Stomach (tissue), 9 donors: Measurements from ENCODE around the gene GPLD1. TPM values are rescaled to one million over a fixed set of nuclear protein-coding genes. Genes with fewer than 3 reads are reported as not detected.

Source experiments
- DNase-seq, 2 donors: peaks; one replicate each; pipeline versions ENCODE4 v3.0.0 to v3.0.0-alpha.2; 2013 to 2019
- H3K27ac ChIP-seq, 5 donors: fragments of 200-600 bp in 4 of 5; sonication (generic) in 4 of 5; one replicate each; pipeline ENCODE4 v1.5.1; 2013 to 2019; ENCODE audit warnings: mild to moderate bottlenecking in 1 of 5, moderate library complexity in 1 of 5
- H3K27me3 ChIP-seq, 3 donors: fragments of 200-600 bp; sonication (generic); one replicate each; pipeline ENCODE4 v1.5.1; 2017 to 2019; ENCODE audit warnings: mixed run types in 1 of 3
- H3K36me3 ChIP-seq, 4 donors: fragments of 200-600 bp; sonication (generic); 1 replicate in 3 of 4; 2 replicates in 1 of 4; pipeline ENCODE4 v1.5.1; 2016 to 2019
- H3K4me1 ChIP-seq, 4 donors: fragments of 200-600 bp; sonication (generic); one replicate each; pipeline ENCODE4 v1.5.1; 2016 to 2019
- H3K4me3 ChIP-seq, 4 donors: fragments of 200-600 bp; sonication (generic) in 3 of 4; one replicate each; pipeline ENCODE4 v1.5.1; 2016 to 2019; ENCODE audit warnings: mild to moderate bottlenecking in 1 of 4
- H3K9me3 ChIP-seq, 4 donors: fragments of 200-600 bp; sonication (generic); one replicate each; pipeline ENCODE4 v1.5.1; 2016 to 2019
- CTCF ChIP-seq, 7 experiments: fragments of 450-650 bp in 4 of 7; fragments of 200-600 bp in 3 of 7; sonication (generic) in 3 of 7; IDR thresholded peaks; one replicate each; pipeline ENCODE4 v1.5.1; 2016 to 2019; ENCODE audit warnings: antibody characterized with exemption in 7 of 7, control low read depth in 2 of 7, mild to moderate bottlenecking in 1 of 7
- EP300 ChIP-seq: sonication (generic); formaldehyde crosslinking; IDR thresholded peaks from one replicate; pipeline ENCODE4 v1.6.1; 2017; ENCODE audit warnings: antibody characterized with exemption
- POLR2A ChIP-seq, 4 donors: fragments of 450-650 bp; IDR thresholded peaks; one replicate each; pipeline ENCODE4 v1.6.1; 2016; ENCODE audit warnings: antibody characterized with exemption in 4 of 4, control low read depth in 2 of 4, mild to moderate bottlenecking in 1 of 4, moderate library complexity in 1 of 4
- POLR2AphosphoS5 ChIP-seq, 3 donors: sonication (generic); formaldehyde crosslinking; IDR thresholded peaks; one replicate each; pipeline ENCODE4 v1.6.1; 2016; ENCODE audit warnings: antibody characterized with exemption in 3 of 3
- WGBS, 5 donors: extraction: QIAGEN DNeasy Blood & Tissue Kit in 3 of 5; methylation state at CpG; one replicate each; pipeline versions ENCODE4 v1.1.5 to v1.1.7; 2013 to 2018; 5-methylcytosine and 5-hydroxymethylcytosine counted together
- intact Hi-C: fragments of 100-400 bp; cut with DNase I; formaldehyde crosslinking; loops from one replicate; pipeline ENCODE4 v1.15.1; 2023; ENCODE audit warnings: low total_unique reads
- polyA plus RNA-seq, 3 donors: library from polyadenylated mRNA; stranded (reverse); fragments of 200-250 nt; gene quantifications; one replicate each; pipeline ENCODE4 v1.2.3, GENCODE V29; 2013
- total RNA-seq, 5 donors: library from RNA; depleted of rRNA; stranded (reverse); fragments of >200 nt; gene quantifications; one replicate each; pipeline versions ENCODE4 v1.1.0 to v1.2.3, GENCODE V29; 2014 to 2016
- donor health status: healthy with polysubstance abuse.
- donor health status: Bipolar disorder and iron deficiency.
- donor health status: healthy.

GPLD1 gene
- total and polyA plus RNA-seq, 8 donors, result 0.18 to 2.8 (median 0.44) TPM; not detected in 2

- TF ChIP-seq POLR2AphosphoS5 (IDR thresholded peaks at IDR 0.05) (no peak), POLR2A (IDR thresholded peaks at IDR 0.05) (no peak), CTCF (IDR thresholded peaks at IDR 0.05) (no peak), EP300 (no peak)
- H3K36me3 ChIP-seq, result peaks cover 5 to 53% (median 38%) of the 10 kb centered on the region in 4 donors
- no peaks in the 10 kb centered on the region for H3K9me3 ChIP-seq
- no peak overlapping the region for H3K4me3 ChIP-seq
- no peak for DNase-seq
- 30 to 58% (median 41%) methylated on average over 4 of the region's 4 CpGs for WGBS, 5 donors
- H3K27ac ChIP-seq, result no peak overlapping the region
- H3K27me3 ChIP-seq, result no peaks in the 10 kb centered on the region
- intact Hi-C loops, result no loop called here
- no peaks in the 10 kb centered on the region for H3K4me1 ChIP-seq
These were observed 47.1 kb upstream of the GPLD1 start for GRCh38 chr6:24536466-24536865.

GRCh38 chr6:24535210-24535609, 45.8 kb upstream of the GPLD1 start:
- 70 to 99% (median 82%) methylated on average over 3 of the region's 3 CpGs for WGBS, 5 donors
- intact Hi-C loops, result no loop called here
- TF ChIP-seq POLR2A (IDR thresholded peaks at IDR 0.05) (no peak), EP300 (no peak), POLR2AphosphoS5 (IDR thresholded peaks at IDR 0.05) (no peak), CTCF (IDR thresholded peaks at IDR 0.05) (no peak)

GRCh38 chr6:24534329-24534728, 45.0 kb upstream of the GPLD1 start:
- Histone ChIP-seq H3K27ac (no peak overlapping the region), H3K9me3 (no peaks in the 10 kb centered on the region), H3K4me1 (no peaks in the 10 kb centered on the region), H3K27me3 (no peaks in the 10 kb centered on the region), H3K36me3 (peaks cover 5 to 47% (median 38%) of the 10 kb centered on the region in 4 donors), H3K4me3 (no peak overlapping the region)
- intact Hi-C loops, result no loop called here
- WGBS, 5 donors, result 91 to 99% (median 96%) methylated on average over 5 of the region's 5 CpGs
- no peak for TF ChIP-seq CTCF (IDR thresholded peaks at IDR 0.05)
- no peak for TF ChIP-seq EP300
- TF ChIP-seq POLR2A (IDR thresholded peaks at IDR 0.05), result no peak
- no peak for TF ChIP-seq POLR2AphosphoS5 (IDR thresholded peaks at IDR 0.05)
- DNase-seq, result no peak

More at GRCh38 chr6:24535210-24535609, 45.8 kb upstream of the GPLD1 start:
- no peak for DNase-seq
- H3K4me3 ChIP-seq, result no peak overlapping the region
- H3K27ac ChIP-seq, result no peak overlapping the region
- no peaks in the 10 kb centered on the region for H3K4me1 ChIP-seq
- H3K27me3 ChIP-seq, result no peaks in the 10 kb centered on the region
- H3K36me3 ChIP-seq, result peaks cover 5 to 56% (median 38%) of the 10 kb centered on the region in 4 donors
- H3K9me3 ChIP-seq, result no peaks in the 10 kb centered on the region

- no peaks in the 10 kb centered on the region for H3K27me3 ChIP-seq
- WGBS, 5 donors, result 91 to 100% (median 97%) methylated on average over 1 of the region's 1 CpG
- no peak overlapping the region for H3K4me3 ChIP-seq
- intact Hi-C loops, result no loop called here
- no peak overlapping the region for H3K27ac ChIP-seq
- TF ChIP-seq POLR2A (IDR thresholded peaks at IDR 0.05), result no peak
- no peak for TF ChIP-seq CTCF (IDR thresholded peaks at IDR 0.05)
- no peak for TF ChIP-seq POLR2AphosphoS5 (IDR thresholded peaks at IDR 0.05)
- TF ChIP-seq EP300, result no peak
- no peaks in the 10 kb centered on the region for H3K9me3 ChIP-seq
- no peak for DNase-seq
- H3K36me3 ChIP-seq, result peaks cover 5 to 47% (median 32%) of the 10 kb centered on the region in 4 donors
- no peaks in the 10 kb centered on the region for H3K4me1 ChIP-seq
These were observed 40.6 kb upstream of the GPLD1 start for GRCh38 chr6:24529985-24530384.
